GM12864 (cell line): ENCODE results near the gene KRT12.
"Not testable (repeated sequence)": the region's sequence is repeated elsewhere in the genome, so short reads cannot be mapped to it uniquely, and the experiment has no call there.

Source experiments
- DNase-seq: peaks from one replicate; pipeline ENCODE4 v3.0.0-alpha.2; 2011; ENCODE audit warnings: low read depth
- H3K4me3 ChIP-seq: 2 replicates; pipeline ENCODE4 v1.5.1; 2011; ENCODE audit warnings: mild to moderate bottlenecking, low read depth, low read length, control low read depth
- CTCF ChIP-seq: IDR thresholded peaks from 2 replicates; pipeline ENCODE4 v1.5.1; 2011; ENCODE audit warnings: low read depth, mild to moderate bottlenecking, moderate library complexity, low read length, control low read depth, inconsistent platforms; ENCODE audit errors: missing control alignments

The KRT12 gene

GRCh38 chr17:40816569-40816968, 50.5 kb downstream of the KRT12 start:
- TF ChIP-seq CTCF, result no peak
- H3K4me3 ChIP-seq, result no peak overlapping the region
- no peak for DNase-seq

- no peak for TF ChIP-seq CTCF
- H3K4me3 ChIP-seq, result no peak overlapping the region
- DNase-seq, result no peak
Measured at GRCh38 chr17:40815381-40815780, 51.6 kb downstream of the KRT12 start.

DNA sequence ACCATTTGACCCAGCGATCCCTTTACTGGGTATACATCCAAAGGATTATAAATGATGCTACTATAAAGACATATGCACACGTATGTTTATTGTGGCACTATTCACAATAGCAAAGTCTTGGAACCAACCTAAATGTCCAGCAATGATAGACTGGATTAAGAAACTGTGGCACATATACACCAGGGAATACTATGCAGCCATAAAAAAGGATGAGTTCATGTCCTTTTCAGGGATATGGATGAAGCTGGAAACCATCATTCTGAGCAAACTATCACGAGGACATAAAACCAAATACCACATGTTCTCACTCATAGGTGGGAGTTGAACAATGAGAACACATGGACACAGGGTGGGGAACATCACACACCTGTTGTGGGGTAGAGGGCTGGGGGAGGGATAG, 52.4 kb downstream of the KRT12 start:
- H3K4me3 ChIP-seq, DNase-seq: not testable (repeated sequence)

DNA sequence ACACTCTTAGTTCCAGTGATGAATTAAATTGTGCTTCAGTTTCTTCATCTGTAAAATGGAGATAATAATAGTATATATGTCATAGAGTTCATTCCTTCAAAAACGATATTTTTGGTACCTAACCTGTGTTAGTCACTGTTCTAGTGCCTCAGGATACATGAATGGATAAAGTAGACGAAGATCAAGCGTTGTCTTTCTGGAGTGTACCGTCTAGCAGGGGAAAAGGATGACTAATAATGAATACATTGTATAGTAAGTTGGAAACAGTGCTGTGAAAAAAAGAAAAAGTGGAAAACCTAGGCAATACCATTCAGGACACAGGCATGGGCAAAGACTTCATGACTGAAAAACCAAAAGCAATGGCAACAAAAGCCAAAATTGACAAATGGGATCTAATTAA, 53.2 kb downstream of the KRT12 start:
- no peak for DNase-seq

GRCh38 chr17:40812639-40813038, 54.4 kb downstream of the KRT12 start:
- TF ChIP-seq CTCF, result no peak
- no peak overlapping the region for H3K4me3 ChIP-seq
- no peak for DNase-seq

More for the DNA sequence above, 53.2 kb downstream of the KRT12 start:
- no peak overlapping the region for H3K4me3 ChIP-seq
- no peak for TF ChIP-seq CTCF
